Spleen (tissue), 11 donors: ENCODE data around the gene MCM3AP. TPM values are rescaled to one million over a fixed set of nuclear protein-coding genes. Genes with fewer than 3 reads are reported as not detected.

Source experiments
- DNase-seq: peaks from one replicate; pipeline ENCODE4 v3.0.0-alpha.2; 2020
- H3K27ac ChIP-seq, 8 donors: fragments of 200-600 bp; sonication (generic) in 7 of 8; 1 replicate in 4 of 8; 2 replicates in 4 of 8; pipeline versions ENCODE4 v1.5.0 to v1.8.0; 2016 to 2021; ENCODE audit warnings: inconsistent platforms in 4 of 8, mild to moderate bottlenecking in 4 of 8, moderate library complexity in 1 of 8
- H3K27me3 ChIP-seq, 7 donors: fragments of 200-600 bp; sonication (generic) in 6 of 7; replicated peaks in 1 of 7; 1 replicate in 4 of 7; 2 replicates in 3 of 7; pipeline versions ENCODE4 v1.5.0 to v1.8.0; 2016 to 2021; ENCODE audit warnings: inconsistent platforms in 3 of 7, mild to moderate bottlenecking in 1 of 7
- H3K36me3 ChIP-seq, 6 donors: fragments of 200-600 bp; sonication (generic) in 5 of 6; 1 replicate in 4 of 6; 2 replicates in 2 of 6; pipeline versions ENCODE4 v1.5.0 to v1.8.0; 2016 to 2021; ENCODE audit warnings: inconsistent platforms in 2 of 6
- H3K4me1 ChIP-seq, 6 donors: fragments of 200-600 bp; sonication (generic) in 5 of 6; 1 replicate in 3 of 6; 2 replicates in 3 of 6; pipeline versions ENCODE4 v1.5.0 to v1.8.0; 2016 to 2021; ENCODE audit warnings: inconsistent platforms in 3 of 6
- H3K4me3 ChIP-seq, 8 donors: fragments of 200-600 bp; sonication (generic) in 7 of 8; 1 replicate in 4 of 8; 2 replicates in 4 of 8; pipeline versions ENCODE4 v1.5.0 to v1.8.0; 2016 to 2021; ENCODE audit warnings: inconsistent platforms in 4 of 8, mild to moderate bottlenecking in 4 of 8, moderate library complexity in 2 of 8
- H3K9me3 ChIP-seq, 8 donors: fragments of 200-600 bp; sonication (generic) in 7 of 8; 1 replicate in 4 of 8; 2 replicates in 4 of 8; pipeline versions ENCODE4 v1.5.0 to v1.8.0; 2016 to 2021; ENCODE audit warnings: inconsistent platforms in 4 of 8
- CTCF ChIP-seq, 11 experiments: fragments of 200-600 bp in 7 of 11; fragments of 450-650 bp in 4 of 11; sonication (generic) in 4 of 11; IDR thresholded peaks in 8 of 11; conservative IDR thresholded peaks in 3 of 11; 1 replicate in 7 of 11; 2 replicates in 4 of 11; pipeline versions ENCODE4 v1.4.0 to v1.8.0; 2016 to 2021; ENCODE audit warnings: antibody characterized with exemption in 11 of 11, inconsistent platforms in 4 of 11, mild to moderate bottlenecking in 1 of 11
- POLR2A ChIP-seq, 3 donors: fragments of 450-650 bp; IDR thresholded peaks; one replicate each; pipeline ENCODE4 v1.5.1; 2017; ENCODE audit warnings: antibody characterized with exemption in 3 of 3, mild to moderate bottlenecking in 1 of 3
- POLR2AphosphoS5 ChIP-seq, 3 donors: sonication (generic); formaldehyde crosslinking; IDR thresholded peaks; one replicate each; pipeline ENCODE4 v1.5.1; 2017; ENCODE audit warnings: antibody characterized with exemption in 3 of 3
- WGBS, 5 donors: extraction: QIAGEN DNeasy Blood & Tissue Kit in 3 of 5; methylation state at CpG; one replicate each; pipeline versions ENCODE4 v1.1.5 to v1.1.7; 2013 to 2018; 5-methylcytosine and 5-hydroxymethylcytosine counted together
- intact Hi-C: fragments of 100-400 bp; cut with DNase I; formaldehyde crosslinking; loops from one replicate; pipeline ENCODE4 v1.15.0; 2023; ENCODE audit warnings: low total_unique reads
- polyA plus RNA-seq, 3 donors: library from polyadenylated mRNA; stranded (reverse); fragments of 200-250 nt; gene quantifications; one replicate each; pipeline ENCODE4 v1.2.1, GENCODE V29; 2013
- total RNA-seq, 7 donors: library from RNA; depleted of rRNA in 3 of 7; stranded (reverse); fragments of >200 nt in 3 of 7; fragmentation: NEBNext Ultra II Directional in 4 of 7; extraction: Animal tissue kit (Norgen Biotek cat#: 25700) in 4 of 7; gene quantifications; one replicate each; pipeline versions ENCODE4 v1.1.0 to v1.2.1, GENCODE V29; 2016 to 2021
- donor health status: healthy with polysubstance abuse.
- donor health status: DM: no; HTN: no; CAD: no; lungs with moderate emphysema.
- donor health status: DM: no; HTN: no; CAD: no.
- donor health status: Bipolar disorder and iron deficiency.
- donor health status: healthy.
- donor health status: DM: no; HTN: no; CAD: no.
- donor health status: DM: yes; HTN: yes; CAD: no.

Gene MCM3AP
- total and polyA plus RNA-seq, 10 donors = 35.2 to 144 (median 103) TPM

GRCh38 chr21:46206163-46207005 lies 79.0 kb downstream of the MCM3AP start:
- Histone ChIP-seq H3K4me3 (no peak overlapping the region), H3K4me1 (no peaks in the 10 kb centered on the region), H3K27me3 (no peaks in the 10 kb centered on the region), H3K9me3 (no peaks in the 10 kb centered on the region), H3K36me3 (peaks cover 0 to 89% (median 52%) of the 10 kb centered on the region in 6 donors), H3K27ac (no peak overlapping the region)
- WGBS, 5 donors = 93 to 96% (median 94%) methylated on average over 15 to 24 of the region's 24 CpGs
- TF ChIP-seq POLR2AphosphoS5 (IDR thresholded peaks at IDR 0.05) (no peak), CTCF (IDR thresholded peaks at IDR 0.05 in 8 of 11, conservative IDR thresholded peaks at IDR 0.05 in 3 of 11) (no peak), POLR2A (IDR thresholded peaks at IDR 0.05) (no peak)
- intact Hi-C loops = no loop called here
- DNase-seq = peak; percentile 66

DNA sequence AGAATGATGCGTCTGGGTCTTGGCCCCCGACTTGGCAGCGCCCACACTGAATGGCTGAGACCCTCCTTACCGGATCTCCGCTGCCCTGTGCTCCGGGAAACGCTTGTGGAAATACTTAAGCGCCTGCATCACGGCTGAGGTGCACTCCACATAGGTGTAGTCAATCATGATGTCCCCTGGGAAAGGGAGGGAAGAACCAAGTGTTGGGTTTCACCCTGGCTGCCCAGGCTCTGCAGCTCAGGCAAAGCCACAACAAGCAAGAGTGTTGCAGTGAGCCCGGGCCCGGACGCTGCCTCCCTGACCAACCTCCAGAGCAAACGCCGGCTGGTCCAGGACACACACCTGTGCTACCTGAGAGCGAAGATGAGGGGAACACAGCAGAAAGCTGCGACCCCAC lies 79.6 kb downstream of the MCM3AP start:
- no peak overlapping the region for H3K27ac ChIP-seq
- DNase-seq = peak; percentile 65
- intact Hi-C loops = no loop called here
- no peak overlapping the region for H3K4me3 ChIP-seq
- no peak for TF ChIP-seq POLR2AphosphoS5 (IDR thresholded peaks at IDR 0.05)
- TF ChIP-seq POLR2A (IDR thresholded peaks at IDR 0.05) = no peak
- TF ChIP-seq CTCF (IDR thresholded peaks at IDR 0.05 in 8 of 11, conservative IDR thresholded peaks at IDR 0.05 in 3 of 11) = no peak
- H3K9me3 ChIP-seq = no peaks in the 10 kb centered on the region
- no peaks in the 10 kb centered on the region for H3K27me3 ChIP-seq
- no peaks in the 10 kb centered on the region for H3K4me1 ChIP-seq
- 93 to 98% (median 96%) methylated on average over 11 to 16 of the region's 16 CpGs for WGBS, 5 donors
- H3K36me3 ChIP-seq = peaks cover 0 to 83% (median 52%) of the 10 kb centered on the region in 6 donors

GRCh38 chr21:46205166-46205565 lies 80.2 kb downstream of the MCM3AP start:
- TF ChIP-seq CTCF (IDR thresholded peaks at IDR 0.05 in 8 of 11, conservative IDR thresholded peaks at IDR 0.05 in 3 of 11) (no peak), POLR2A (IDR thresholded peaks at IDR 0.05) (no peak), POLR2AphosphoS5 (IDR thresholded peaks at IDR 0.05) (no peak)
- no peaks in the 10 kb centered on the region for H3K27me3 ChIP-seq
- no peaks in the 10 kb centered on the region for H3K9me3 ChIP-seq
- 87 to 92% (median 91%) methylated on average over 18 of the region's 18 CpGs for WGBS, 5 donors
- peaks cover 0 to 83% (median 51%) of the 10 kb centered on the region in 6 donors for H3K36me3 ChIP-seq
- intact Hi-C loops = no loop called here
- H3K4me3 ChIP-seq = no peak overlapping the region
- H3K4me1 ChIP-seq = no peaks in the 10 kb centered on the region
- peak; percentile 43 for DNase-seq
- no peak overlapping the region for H3K27ac ChIP-seq

- Histone ChIP-seq H3K4me1 (no peaks in the 10 kb centered on the region), H3K4me3 (no peak overlapping the region), H3K36me3 (peaks cover 0 to 80% (median 48%) of the 10 kb centered on the region in 6 donors), H3K27me3 (no peaks in the 10 kb centered on the region), H3K9me3 (no peaks in the 10 kb centered on the region), H3K27ac (peak overlapping the region in 1 of 8 donors; percentile 4)
- no peak for TF ChIP-seq POLR2A (IDR thresholded peaks at IDR 0.05)
- TF ChIP-seq POLR2AphosphoS5 (IDR thresholded peaks at IDR 0.05) = no peak
- TF ChIP-seq CTCF (IDR thresholded peaks at IDR 0.05 in 8 of 11, conservative IDR thresholded peaks at IDR 0.05 in 3 of 11) = no peak
- no peak for DNase-seq
- intact Hi-C loops = no loop called here
- WGBS, 5 donors = 93 to 98% (median 96%) methylated on average over 8 of the region's 8 CpGs
Measured at GRCh38 chr21:46203203-46203600, 82.2 kb downstream of the MCM3AP start.
